Trophoblast cell (in vitro differentiated cells and primary cell): ENCODE results near the gene CFAP221.

ENCODE experiments used
- DNase-seq, 2 donors: peaks; one replicate each; pipeline ENCODE4 v3.0.0-alpha.2; 2016
- H2AFZ ChIP-seq: 2 replicates; pipeline ENCODE4 v1.6.1; 2013; ENCODE audit warnings: low read length, moderate library complexity, mild to moderate bottlenecking; ENCODE audit not compliant: insufficient read depth, poor library complexity
- H2AK5ac ChIP-seq: 2 replicates; pipeline ENCODE4 v1.6.1; 2013; ENCODE audit warnings: mild to moderate bottlenecking, low read length
- H2BK120ac ChIP-seq: 2 replicates; pipeline ENCODE4 v1.6.1; 2013; ENCODE audit warnings: low read length, mild to moderate bottlenecking, moderate library complexity; ENCODE audit not compliant: insufficient read depth, poor library complexity
- H2BK12ac ChIP-seq: 2 replicates; pipeline ENCODE4 v1.6.1; 2013; ENCODE audit warnings: mild to moderate bottlenecking, low read length, moderate library complexity
- H2BK5ac ChIP-seq: 2 replicates; pipeline ENCODE4 v1.6.1; 2013; ENCODE audit warnings: low read length, low read depth, moderate library complexity, mild to moderate bottlenecking; ENCODE audit not compliant: poor library complexity
- H3K14ac ChIP-seq: 2 replicates; pipeline ENCODE4 v1.6.1; 2013; ENCODE audit warnings: mild to moderate bottlenecking, low read length
- H3K18ac ChIP-seq: 2 replicates; pipeline ENCODE4 v1.6.1; 2013; ENCODE audit warnings: mild to moderate bottlenecking, low read length
- H3K23ac ChIP-seq: 2 replicates; pipeline ENCODE4 v1.6.1; 2013; ENCODE audit warnings: low read length
- H3K27ac ChIP-seq: 2 replicates; pipeline ENCODE4 v1.5.1; 2013; ENCODE audit warnings: low read depth, mild to moderate bottlenecking, inconsistent platforms, low read length, moderate library complexity
- H3K27me3 ChIP-seq: 2 replicates; pipeline ENCODE4 v1.6.1; 2013; ENCODE audit warnings: inconsistent platforms, mild to moderate bottlenecking, low read length, moderate library complexity; ENCODE audit not compliant: insufficient read depth
- H3K36me3 ChIP-seq, 2 experiments: 1 replicate in 1 of 2; 2 replicates in 1 of 2; pipeline ENCODE4 v1.6.1; 2013; ENCODE audit warnings: low read length in 2 of 2, mild to moderate bottlenecking in 2 of 2, moderate library complexity in 1 of 2; ENCODE audit not compliant: insufficient read depth in 2 of 2, control insufficient read depth in 1 of 2
- H3K4ac ChIP-seq: 2 replicates; pipeline ENCODE4 v1.6.1; 2013; ENCODE audit warnings: low read depth, mild to moderate bottlenecking, low read length, moderate library complexity
- H3K4me1 ChIP-seq, 2 experiments: 1 replicate in 1 of 2; 2 replicates in 1 of 2; pipeline ENCODE4 v1.6.1; 2013; ENCODE audit warnings: low read length in 2 of 2, mild to moderate bottlenecking in 2 of 2, moderate library complexity in 1 of 2; ENCODE audit not compliant: insufficient read depth in 2 of 2, control insufficient read depth in 1 of 2
- H3K4me2 ChIP-seq: 2 replicates; pipeline ENCODE4 v1.6.1; 2013; ENCODE audit warnings: inconsistent platforms, mild to moderate bottlenecking, low read length, moderate library complexity
- H3K4me3 ChIP-seq: 2 replicates; pipeline ENCODE4 v1.5.1; 2013; ENCODE audit warnings: mild to moderate bottlenecking, low read depth, low read length, inconsistent platforms
- H3K79me1 ChIP-seq: one replicate; pipeline ENCODE4 v1.6.1; 2013; ENCODE audit warnings: low read length
- H3K79me2 ChIP-seq: 2 replicates; pipeline ENCODE4 v1.6.1; 2013; ENCODE audit warnings: low read length, mild to moderate bottlenecking; ENCODE audit not compliant: control insufficient read depth, insufficient read depth, poor library complexity
- H3K9ac ChIP-seq: 2 replicates; pipeline ENCODE4 v1.6.1; 2013; ENCODE audit warnings: mild to moderate bottlenecking, low read length
- H3K9me3 ChIP-seq: 2 replicates; pipeline ENCODE4 v1.6.1; 2013; ENCODE audit warnings: low read depth, mild to moderate bottlenecking, control low read depth, inconsistent platforms, low read length; ENCODE audit not compliant: insufficient read depth
- H4K12ac ChIP-seq: 2 replicates; pipeline ENCODE4 v1.6.1; 2013; ENCODE audit warnings: low read depth, mild to moderate bottlenecking, low read length, moderate library complexity
- H4K8ac ChIP-seq: 2 replicates; pipeline ENCODE4 v1.6.1; 2013; ENCODE audit warnings: low read depth, mild to moderate bottlenecking, low read length, moderate library complexity
- H4K91ac ChIP-seq: one replicate; pipeline ENCODE4 v1.6.1; 2013; ENCODE audit warnings: low read depth, mild to moderate bottlenecking, low read length, moderate library complexity
- WGBS: extraction: QIAGEN DNeasy Blood & Tissue Kit; methylation state at CpG from one replicate; pipeline ENCODE4 v1.1.7; 2013; ENCODE audit warnings: missing lambda C conversion rate; ENCODE audit not compliant: insufficient read length, insufficient coverage; ENCODE audit errors: extremely low coverage; 5-methylcytosine and 5-hydroxymethylcytosine counted together

The CFAP221 gene

DNA sequence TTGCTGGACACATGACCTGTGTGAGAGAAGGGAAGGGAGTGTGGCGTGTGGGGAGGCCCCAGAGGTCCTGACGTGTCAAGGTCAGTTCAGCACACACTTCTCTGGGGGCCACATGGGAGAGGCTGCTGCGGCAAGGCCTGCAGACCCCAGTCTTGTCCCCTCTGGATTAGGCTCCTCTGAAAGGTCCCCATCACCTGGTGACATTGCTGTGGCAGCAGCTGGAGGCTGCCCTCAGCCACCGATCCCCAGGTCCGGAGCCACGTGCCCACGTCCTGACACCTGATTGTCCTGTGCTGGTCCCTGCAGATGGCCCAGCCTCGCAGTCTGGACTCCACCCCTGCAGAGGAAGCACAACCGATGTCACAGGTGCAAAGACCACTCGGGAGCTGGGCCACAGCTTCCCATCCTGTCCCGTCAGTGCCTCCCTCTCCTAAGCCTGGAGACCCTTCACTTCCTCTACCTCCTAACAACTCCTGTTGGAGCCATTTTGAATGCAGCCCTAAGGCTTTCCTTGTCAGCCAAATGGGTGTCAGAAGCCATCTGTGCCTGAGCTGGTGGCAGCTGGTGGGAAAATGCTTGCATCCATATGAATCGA lies 147.5 kb downstream of the CFAP221 start:
- Histone ChIP-seq H2AK5ac (no peak overlapping the region), H3K18ac (no peak overlapping the region), H3K9me3 (peaks cover 3% of the 10 kb centered on the region), H3K9ac (no peak overlapping the region), H3K23ac (no peak overlapping the region), H3K4me3 (no peak overlapping the region), H2BK12ac (no peak overlapping the region), H2AFZ (no peak overlapping the region), H3K4ac (no peak overlapping the region), H3K27ac (no peak overlapping the region), H3K79me1 (no peaks in the 10 kb centered on the region), H3K27me3 (no peaks in the 10 kb centered on the region), H3K14ac (no peak overlapping the region), H4K91ac (no peak overlapping the region), H4K12ac (no peak overlapping the region), H2BK120ac (no peak overlapping the region), H3K4me2 (no peak overlapping the region), H3K36me3 (peaks cover 0 to 2% of the 10 kb centered on the region in 2 experiments), H4K8ac (no peak overlapping the region), H2BK5ac (no peak overlapping the region), H3K79me2 (no peaks in the 10 kb centered on the region), H3K4me1 (peaks cover 10 to 27% of the 10 kb centered on the region in 2 experiments)
- WGBS = no CpG with 5 or more reads among the region's 12 CpGs
- DNase-seq = no peak

GRCh38 chr2:119692310-119692709 lies 148.1 kb downstream of the CFAP221 start:
- Histone ChIP-seq H2BK5ac (no peak overlapping the region), H4K12ac (no peak overlapping the region), H3K79me2 (no peaks in the 10 kb centered on the region), H3K18ac (no peak overlapping the region), H3K4me2 (no peak overlapping the region), H3K9ac (no peak overlapping the region), H3K79me1 (no peaks in the 10 kb centered on the region), H2BK12ac (no peak overlapping the region), H4K91ac (no peak overlapping the region), H3K27ac (no peak overlapping the region), H2AK5ac (no peak overlapping the region), H2AFZ (no peak overlapping the region), H3K4me3 (no peak overlapping the region), H3K4ac (no peak overlapping the region), H3K36me3 (peaks cover 0 to 2% of the 10 kb centered on the region in 2 experiments), H4K8ac (no peak overlapping the region), H3K23ac (no peak overlapping the region), H3K9me3 (peaks cover 3% of the 10 kb centered on the region), H3K4me1 (peaks cover 10 to 27% of the 10 kb centered on the region in 2 experiments), H3K14ac (no peak overlapping the region), H2BK120ac (no peak overlapping the region), H3K27me3 (no peaks in the 10 kb centered on the region)
- no CpG with 5 or more reads among the region's 7 CpGs for WGBS
- DNase-seq = no peak

- Histone ChIP-seq H2BK120ac (no peak overlapping the region), H3K36me3 (peaks cover 0 to 2% of the 10 kb centered on the region in 2 experiments), H3K79me2 (no peaks in the 10 kb centered on the region), H2AK5ac (no peak overlapping the region), H3K23ac (no peak overlapping the region), H3K27ac (no peak overlapping the region), H3K79me1 (no peaks in the 10 kb centered on the region), H2AFZ (no peak overlapping the region), H3K27me3 (no peaks in the 10 kb centered on the region), H3K4me3 (no peak overlapping the region), H3K14ac (no peak overlapping the region), H3K9me3 (peaks cover 3% of the 10 kb centered on the region), H3K4me2 (no peak overlapping the region), H3K18ac (no peak overlapping the region), H2BK5ac (no peak overlapping the region), H3K4ac (no peak overlapping the region), H4K12ac (no peak overlapping the region), H2BK12ac (no peak overlapping the region), H4K8ac (no peak overlapping the region), H3K4me1 (peaks cover 10 to 27% of the 10 kb centered on the region in 2 experiments), H3K9ac (no peak overlapping the region), H4K91ac (no peak overlapping the region)
- no peak for DNase-seq
- WGBS = no CpG with 5 or more reads among the region's 7 CpGs
These were observed 148.7 kb downstream of the CFAP221 start for GRCh38 chr2:119692954-119693353.

DNA sequence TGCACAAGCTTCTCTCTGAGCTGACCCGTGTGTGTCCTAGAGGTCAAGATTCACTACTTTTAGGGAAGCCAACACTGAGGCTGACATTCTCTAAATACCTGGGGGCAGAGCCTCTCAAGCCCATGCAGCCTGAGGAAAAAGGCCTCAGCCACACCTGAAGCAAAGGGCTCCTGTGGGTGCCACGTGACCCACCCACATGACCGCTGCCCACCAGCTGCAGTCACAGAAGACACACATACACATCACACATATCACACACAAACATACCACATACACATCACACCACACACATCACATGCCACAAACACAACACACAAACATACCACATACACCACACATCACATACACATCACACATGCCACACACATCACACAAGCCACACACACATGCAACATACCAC lies 149.3 kb downstream of the CFAP221 start:
- H2BK120ac ChIP-seq = no peak overlapping the region
- H2AFZ ChIP-seq = no peak overlapping the region
- DNase-seq = no peak
- peak overlapping the region; percentile 23 for H3K23ac ChIP-seq
- no peak overlapping the region for H3K14ac ChIP-seq
- no peaks in the 10 kb centered on the region for H3K79me2 ChIP-seq
- H2BK5ac ChIP-seq = no peak overlapping the region
- no peak overlapping the region for H3K18ac ChIP-seq
- H3K4me3 ChIP-seq = peak overlapping the region; percentile 21
- H3K27ac ChIP-seq = no peak overlapping the region
- peaks cover 3% of the 10 kb centered on the region for H3K9me3 ChIP-seq
- H3K4ac ChIP-seq = no peak overlapping the region
- H2AK5ac ChIP-seq = no peak overlapping the region
- H3K79me1 ChIP-seq = no peaks in the 10 kb centered on the region
- H3K36me3 ChIP-seq = peaks cover 0 to 2% of the 10 kb centered on the region in 2 experiments
- no peak overlapping the region for H4K12ac ChIP-seq
- H4K91ac ChIP-seq = no peak overlapping the region
- H4K8ac ChIP-seq = no peak overlapping the region
- WGBS = no CpG with 5 or more reads among the region's 3 CpGs
- H2BK12ac ChIP-seq = no peak overlapping the region
- no peak overlapping the region for H3K4me2 ChIP-seq
- peaks cover 10 to 27% of the 10 kb centered on the region in 2 experiments for H3K4me1 ChIP-seq
- no peaks in the 10 kb centered on the region for H3K27me3 ChIP-seq
- H3K9ac ChIP-seq = no peak overlapping the region
